OCI-LY1 (cell line): ENCODE data around the gene CC2D1A.

Source experiments
- CTCF ChIP-seq: fragments of 200-600 bp; sonication (generic), shearing (Covaris generic); IDR thresholded peaks from 2 replicates; pipeline ENCODE4 v1.5.1; 2017; ENCODE audit warnings: mild to moderate bottlenecking, antibody characterized with exemption, low read length, moderate library complexity, mixed read lengths
- EZH2 ChIP-seq: fragments of 200-600 bp; sonication (generic), shearing (Covaris generic); IDR thresholded peaks from 2 replicates; pipeline ENCODE4 v1.8.0; 2017; ENCODE audit warnings: borderline replicate concordance, mixed run types, mild to moderate bottlenecking, antibody characterized with exemption, low read length, moderate library complexity, mixed read lengths

- TF ChIP-seq EZH2 (no peak), CTCF (no peak)
These were observed 69.9 kb downstream of the CC2D1A start for GRCh38 chr19:13975870-13976269.
